ENCODE results near the gene SZT2.
"Not testable (repeated sequence)": the region's sequence is repeated elsewhere in the genome, so short reads cannot be mapped to it uniquely, and the experiment has no call there.

Gene SZT2

GRCh38 chr1:43392702-43393101 lies 3.0 kb downstream of the SZT2 start:
- no peak for DNase-seq

GRCh38 chr1:43395523-43395922 lies 5.8 kb downstream of the SZT2 start:
- no peak for DNase-seq

- DNase-seq = no peak
These were observed 6.4 kb downstream of the SZT2 start for GRCh38 chr1:43396059-43396458.

- DNase-seq = no peak
These were observed 8.5 kb downstream of the SZT2 start for GRCh38 chr1:43398227-43398626.

GRCh38 chr1:43400441-43400840 lies 10.7 kb downstream of the SZT2 start:
- not testable (repeated sequence) for DNase-seq

- no peak for DNase-seq
These were observed 12.6 kb downstream of the SZT2 start for GRCh38 chr1:43402089-43402865.

GRCh38 chr1:43404353-43404752 lies 14.7 kb downstream of the SZT2 start:
- no peak for DNase-seq

- DNase-seq = no peak
These were observed 15.6 kb downstream of the SZT2 start for GRCh38 chr1:43405219-43405875.

- no peak for DNase-seq
These were observed 16.2 kb downstream of the SZT2 start for GRCh38 chr1:43405876-43406234.

- DNase-seq = no peak
These were observed 20.9 kb downstream of the SZT2 start for GRCh38 chr1:43410571-43410970.

GRCh38 chr1:43413426-43413825 lies 23.7 kb downstream of the SZT2 start:
- not testable (repeated sequence) for DNase-seq

- peak; percentile 58 for DNase-seq
These were observed 25.0 kb downstream of the SZT2 start for GRCh38 chr1:43414634-43415223.

GRCh38 chr1:43415901-43416300 lies 26.2 kb downstream of the SZT2 start:
- DNase-seq = no peak

- DNase-seq = no peak
These were observed 29.2 kb downstream of the SZT2 start for GRCh38 chr1:43418858-43419257.

- DNase-seq = no peak
These were observed 30.1 kb downstream of the SZT2 start for GRCh38 chr1:43419627-43420425.

- DNase-seq = no peak
These were observed 31.2 kb downstream of the SZT2 start for GRCh38 chr1:43420874-43421273.

- DNase-seq = no peak
These were observed 31.7 kb downstream of the SZT2 start for GRCh38 chr1:43421396-43421795.

- DNase-seq = no peak
These were observed 32.5 kb downstream of the SZT2 start for GRCh38 chr1:43421976-43422750.

GRCh38 chr1:43422995-43423671 lies 33.4 kb downstream of the SZT2 start:
- no peak for DNase-seq

GRCh38 chr1:43423672-43424550 lies 34.2 kb downstream of the SZT2 start:
- DNase-seq = no peak

- no peak for DNase-seq
These were observed 35.3 kb downstream of the SZT2 start for GRCh38 chr1:43425045-43425444.
